ENCODE results near the gene GNG4.

DNA sequence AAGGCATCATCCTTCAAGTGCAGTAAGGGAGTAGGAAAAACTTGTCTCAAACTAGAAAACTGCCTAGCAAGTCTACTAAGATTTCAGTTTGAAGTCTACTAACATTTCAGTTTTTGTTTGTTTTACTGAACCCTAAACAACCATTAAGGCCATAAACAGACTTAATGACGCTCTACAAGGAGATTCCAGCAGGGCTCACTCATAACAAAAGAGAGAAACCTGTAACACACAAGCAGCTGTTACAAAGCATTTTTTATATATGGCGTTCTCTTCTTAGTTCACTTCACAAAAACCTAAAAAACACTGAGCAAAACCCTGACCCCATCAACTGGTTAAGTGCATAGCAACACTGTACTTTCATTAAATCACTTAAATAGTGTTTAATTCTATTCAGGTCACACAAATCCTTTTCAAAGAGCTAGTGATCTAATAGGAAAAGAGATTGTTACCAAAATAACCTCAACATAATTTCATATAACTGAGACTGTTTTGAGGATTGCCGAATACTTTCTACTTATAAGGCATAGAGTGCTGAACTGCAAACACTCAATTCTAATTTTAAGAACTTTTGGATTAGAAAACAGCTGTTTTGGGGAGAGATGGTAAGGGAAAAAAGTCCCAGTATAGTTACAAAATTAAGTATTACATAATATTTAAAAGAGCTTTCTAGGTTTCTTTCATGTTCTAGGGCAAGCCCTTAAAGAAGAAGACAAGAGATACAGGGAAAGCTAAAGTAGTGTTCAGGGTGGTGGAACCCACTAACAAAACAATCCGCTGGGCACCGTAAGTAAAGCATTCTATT lies 146.8 kb downstream of the GNG4 start:
- TF ChIP-seq CTCF (IDR thresholded peaks at IDR 0.05) (no peak), POLR2A (IDR thresholded peaks at IDR 0.05) (no peak)

Measured in adrenal gland (tissue), 5 donors.